GM18498 (cell line): ENCODE data around the gene LPIN2.
A peak's percentile ranks its signal among the peaks of the same experiment; 100 is the strongest.
"Not testable (repeated sequence)": the region's sequence is repeated elsewhere in the genome, so short reads cannot be mapped to it uniquely, and the experiment has no call there.

ENCODE experiments used
- ATAC-seq: cut with Tn5 transposase; IDR thresholded peaks from one replicate; pipeline ENCODE4 v1.9.1; 2021; ENCODE audit warnings: mild to moderate bottlenecking, moderate library complexity; ENCODE audit not compliant: unreplicated experiment

Gene LPIN2

GRCh38 chr18:3012136-3013023, 564 bp downstream of the LPIN2 start:
- peak; percentile 37 for ATAC-seq

DNA sequence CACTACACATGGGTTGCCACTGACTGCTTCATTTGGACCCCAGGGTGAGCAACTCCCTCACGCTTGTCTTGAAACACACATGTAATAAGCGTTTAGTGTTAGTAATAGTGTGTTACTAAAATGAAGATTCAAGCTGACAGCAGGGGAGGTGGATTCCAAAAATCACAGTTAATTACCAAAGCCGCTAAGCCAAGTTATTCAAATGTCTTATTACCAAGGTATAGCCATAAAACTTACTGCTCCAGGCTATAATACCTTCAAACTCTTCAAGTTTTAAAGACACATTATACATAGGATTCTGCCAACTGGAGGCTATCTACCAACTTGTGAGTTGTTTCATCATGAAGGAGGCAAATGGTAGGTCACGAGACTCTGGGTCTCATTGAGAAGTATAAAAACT, 2.9 kb downstream of the LPIN2 start:
- ATAC-seq, result no peak

DNA sequence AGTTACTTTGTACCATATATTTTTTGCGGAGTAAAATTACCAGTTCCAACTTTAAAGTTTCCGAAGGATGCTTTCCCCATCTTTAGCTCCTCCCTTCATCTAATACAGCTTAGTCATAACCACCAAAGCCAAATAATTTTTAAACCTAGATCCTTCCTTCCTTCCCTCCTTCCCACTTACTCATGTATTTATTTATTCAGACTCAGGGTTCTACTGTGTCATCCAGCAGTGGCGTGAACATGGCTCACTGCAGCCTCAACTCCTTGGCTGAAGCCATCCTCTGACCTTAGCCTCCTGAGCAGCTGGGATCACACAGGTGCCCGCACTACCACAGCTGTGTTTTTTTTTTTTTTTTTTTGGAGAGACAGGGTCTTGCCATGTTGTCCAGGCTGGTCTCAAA, 4.4 kb downstream of the LPIN2 start:
- ATAC-seq, result no peak

GRCh38 chr18:3007491-3007890, 5.5 kb downstream of the LPIN2 start:
- no peak for ATAC-seq

DNA sequence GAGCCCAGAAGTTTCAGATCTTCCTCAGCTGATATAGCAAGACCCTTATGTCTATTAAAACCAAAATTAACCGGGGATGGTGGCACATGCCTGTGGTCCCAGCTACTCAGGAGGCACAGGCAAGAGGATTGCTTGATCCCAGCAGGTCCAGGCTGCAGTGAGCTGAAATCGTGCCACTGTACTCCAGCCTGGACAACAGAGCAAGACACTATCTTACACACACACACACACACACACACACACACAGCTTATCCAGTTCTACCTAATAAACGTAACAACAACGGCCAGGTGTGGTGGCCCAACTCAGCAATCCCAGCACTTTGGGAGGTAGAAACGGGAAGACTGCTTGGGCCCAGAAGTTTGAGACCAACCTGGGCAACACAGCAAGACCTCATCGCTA, 7.5 kb downstream of the LPIN2 start:
- ATAC-seq, result no peak

DNA sequence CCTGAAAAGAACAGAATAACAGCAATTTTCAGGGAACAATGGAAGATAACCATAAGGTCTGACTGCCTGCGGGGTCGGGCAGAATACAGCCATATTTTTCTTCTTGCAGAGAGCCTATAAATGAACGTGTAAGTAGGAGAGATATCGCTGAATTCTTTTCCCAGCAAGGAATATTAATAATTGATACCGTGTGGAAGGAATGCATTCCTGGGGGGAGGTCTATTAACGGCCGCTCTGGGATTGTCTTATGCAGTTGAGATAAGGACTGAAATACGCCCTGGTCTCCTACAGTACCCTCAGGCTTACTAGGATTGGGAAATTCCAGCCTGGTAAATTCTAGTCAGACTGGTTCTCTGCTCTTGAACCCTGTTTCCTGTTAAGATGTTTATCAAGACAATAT, 9.2 kb downstream of the LPIN2 start:
- not testable (repeated sequence) for ATAC-seq

GRCh38 chr18:3002732-3003131, 10.2 kb downstream of the LPIN2 start:
- no peak for ATAC-seq

- ATAC-seq, result no peak
Observed at GRCh38 chr18:2998644-2999043, 14.3 kb downstream of the LPIN2 start.

GRCh38 chr18:2997846-2998564, 14.9 kb downstream of the LPIN2 start:
- ATAC-seq, result no peak

DNA sequence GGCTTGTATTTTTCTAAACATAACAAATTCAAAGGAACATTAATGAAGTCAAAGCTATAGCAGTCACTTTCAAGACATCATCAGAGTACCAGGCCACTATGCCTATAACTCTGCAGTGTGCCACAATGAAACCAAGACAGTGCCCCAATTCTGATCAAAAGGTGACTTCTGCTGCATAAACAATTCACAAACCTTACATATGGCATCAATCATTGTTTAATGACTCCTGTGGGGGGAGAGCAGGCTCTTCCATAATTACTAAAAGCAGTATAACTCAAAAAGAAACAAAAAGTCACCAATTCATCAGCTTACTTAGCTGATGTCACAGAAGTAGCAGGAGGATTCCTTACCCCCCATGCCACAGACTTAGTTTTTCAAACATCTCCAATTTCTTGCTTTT, 15.5 kb downstream of the LPIN2 start:
- ATAC-seq, result no peak

GRCh38 chr18:2994603-2995432, 18.1 kb downstream of the LPIN2 start:
- peak; percentile 86 for ATAC-seq

GRCh38 chr18:2994020-2994589, 18.8 kb downstream of the LPIN2 start:
- no peak for ATAC-seq

GRCh38 chr18:2992995-2993877, 19.7 kb downstream of the LPIN2 start:
- ATAC-seq, result no peak

DNA sequence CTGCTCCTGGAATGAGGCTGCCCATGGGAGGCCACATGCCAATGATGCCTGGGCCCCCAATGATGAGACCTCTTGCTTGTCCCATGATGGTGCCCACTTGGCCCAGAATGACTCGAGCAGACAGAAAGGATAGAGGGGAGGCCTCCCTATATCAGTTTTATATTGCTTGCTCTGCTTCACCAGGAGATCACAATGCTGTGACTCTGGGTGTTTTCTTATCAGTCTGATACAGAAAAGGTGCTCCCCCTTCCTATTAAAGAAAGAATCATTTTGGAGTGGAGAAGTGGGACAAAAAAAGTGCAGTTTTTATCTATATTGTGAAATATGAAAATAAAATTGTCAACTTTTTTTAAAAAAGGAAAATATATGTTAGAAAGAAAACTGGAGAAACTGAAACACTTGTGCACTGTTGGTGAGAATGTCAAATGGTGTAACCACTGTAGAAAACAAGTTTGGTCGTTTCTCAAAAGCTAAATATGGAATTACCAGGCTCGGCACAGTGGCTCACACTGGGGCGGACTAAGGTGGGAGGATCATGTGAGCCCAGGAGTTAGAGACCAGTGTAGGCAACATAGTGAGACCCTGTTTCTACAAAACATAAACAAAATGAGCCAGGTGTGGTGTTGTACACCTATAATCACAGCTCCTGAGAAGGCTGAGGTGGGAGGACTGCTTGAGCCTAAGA, 21.8 kb downstream of the LPIN2 start:
- no peak for ATAC-seq

DNA sequence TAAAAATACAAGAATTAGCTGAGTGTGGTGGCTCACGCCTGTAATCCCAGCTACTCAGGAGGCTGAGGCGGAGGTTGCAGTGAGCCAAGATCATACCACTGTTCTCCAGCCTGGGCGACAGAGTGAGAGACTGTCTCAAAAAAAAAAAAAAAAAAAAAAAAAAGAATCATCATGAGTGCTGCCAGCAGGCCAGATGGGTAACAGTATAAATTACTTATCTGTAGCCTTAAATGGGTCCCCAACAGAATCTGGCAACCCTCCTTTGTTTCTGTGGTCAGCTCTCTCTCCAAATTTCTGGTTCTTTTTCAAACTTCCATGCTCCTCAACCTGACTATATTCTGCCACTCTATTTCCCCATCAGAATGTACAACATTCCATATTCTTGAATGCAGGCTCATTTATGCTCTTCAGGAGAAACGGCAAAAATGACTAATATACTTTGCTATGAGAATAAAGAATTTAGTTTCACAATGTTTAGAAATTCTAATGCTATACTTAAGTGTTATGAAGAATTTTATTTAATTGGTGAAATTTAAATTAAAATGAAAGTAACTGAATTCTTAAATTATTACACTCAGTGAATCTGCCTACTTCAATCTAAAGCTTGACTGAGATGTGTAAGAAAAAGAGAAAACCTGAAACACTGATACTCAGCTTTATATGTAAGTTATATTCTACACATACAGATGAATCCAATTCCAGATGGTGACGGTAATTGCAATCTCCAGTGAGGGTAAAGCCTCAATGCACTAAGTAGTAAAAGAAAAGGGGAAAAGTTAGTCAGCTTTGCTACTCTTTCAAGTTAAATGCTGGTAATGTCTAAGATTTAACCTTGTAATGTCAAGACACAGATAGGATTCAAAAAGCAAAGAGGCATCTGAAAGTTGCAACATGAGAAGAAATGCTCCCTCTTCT, 24.8 kb downstream of the LPIN2 start:
- ATAC-seq, result no peak

DNA sequence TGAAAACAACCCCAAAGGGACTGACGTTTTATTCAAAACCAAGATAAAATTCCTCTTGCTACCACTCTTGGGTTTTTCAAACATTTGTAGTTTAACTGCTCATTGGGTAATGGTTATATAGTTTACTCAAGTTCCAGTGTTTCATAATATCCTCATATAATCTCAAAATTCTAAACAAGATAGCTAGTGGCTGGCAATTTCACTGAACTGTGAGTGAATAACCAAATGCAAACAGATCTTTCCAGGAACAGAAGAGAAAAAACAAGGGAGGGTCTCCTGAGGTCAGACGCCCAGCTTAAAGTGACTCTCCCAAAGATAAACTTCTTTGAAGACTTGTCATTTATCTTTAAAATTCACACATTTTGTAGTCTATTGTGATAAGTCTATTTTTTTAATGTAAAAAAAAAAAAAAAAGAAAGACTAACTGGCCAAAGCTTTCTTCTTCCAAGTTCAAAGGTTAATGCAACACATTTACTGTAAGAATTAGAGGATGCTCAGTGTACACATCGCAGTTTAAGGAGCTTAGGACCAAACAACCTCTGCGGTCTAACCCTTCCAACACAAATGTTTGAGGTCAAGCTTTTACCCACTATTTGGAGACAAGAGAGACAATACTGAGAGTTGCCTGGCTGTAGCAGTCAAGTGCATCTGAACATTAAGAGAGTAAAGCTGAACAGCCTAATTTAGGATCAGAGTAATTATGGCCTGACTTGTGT, 26.6 kb downstream of the LPIN2 start:
- ATAC-seq, result no peak

DNA sequence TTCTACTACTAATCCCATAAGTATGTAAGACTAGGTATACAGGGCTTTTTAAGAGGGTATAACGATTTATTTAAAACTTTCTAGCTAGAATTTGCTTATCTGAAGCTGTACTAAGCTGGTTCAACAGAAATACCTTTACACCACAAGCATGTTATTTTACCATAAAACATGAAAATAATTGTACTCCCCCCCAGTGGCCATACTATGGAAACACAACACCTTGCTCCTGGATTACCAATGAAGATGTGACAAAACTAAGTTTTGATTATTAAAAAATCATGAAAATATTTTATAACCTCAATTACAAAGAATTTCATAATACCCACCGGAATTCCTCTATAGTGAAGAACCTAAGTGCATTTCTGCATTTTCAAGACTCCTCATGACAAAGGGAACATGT, 27.3 kb downstream of the LPIN2 start:
- ATAC-seq, result no peak
